ENCODE data around the gene UGT3A1. TPM values are rescaled to one million over a fixed set of nuclear protein-coding genes. Genes with fewer than 3 reads are reported as not detected.
"Not testable (repeated sequence)": the region's sequence is repeated elsewhere in the genome, so short reads cannot be mapped to it uniquely, and the experiment has no call there.

UGT3A1 gene
- total RNA-seq, 4 donors from 2014 or later = not detected

DNA sequence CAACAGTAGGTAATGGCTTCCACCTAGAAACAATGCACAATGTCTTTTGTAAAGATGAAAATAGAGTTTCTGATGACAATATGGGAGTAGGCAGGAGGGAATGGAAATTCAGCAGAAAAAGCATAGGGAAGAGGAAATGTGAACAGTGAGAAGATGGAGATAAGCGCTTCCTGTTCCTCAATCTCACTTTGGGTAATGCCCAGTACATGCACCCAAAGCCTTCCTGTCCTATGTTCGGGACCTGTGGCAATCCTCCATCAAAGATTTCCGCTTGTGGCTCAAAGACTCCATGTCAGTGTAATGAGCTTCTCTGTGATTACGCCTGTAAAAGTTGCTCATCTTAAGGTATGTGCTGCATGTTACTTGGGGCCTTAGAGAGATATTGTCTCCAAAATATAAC, 2.7 kb downstream of the UGT3A1 start:
- ATAC-seq (ENCODE audit: low FRiP score) = no peak
- TF ChIP-seq CTCF (IDR thresholded peaks at IDR 0.05) = no peak

GRCh38 chr5:35987776-35988175, 3.4 kb downstream of the UGT3A1 start:
- ATAC-seq (ENCODE audit: low FRiP score) = no peak
- no peak for TF ChIP-seq CTCF (IDR thresholded peaks at IDR 0.05)
- DNase-seq (ENCODE audit: low spot score) = no peak

More for the DNA sequence above, 2.7 kb downstream of the UGT3A1 start:
- DNase-seq (ENCODE audit: low spot score) = no peak

DNA sequence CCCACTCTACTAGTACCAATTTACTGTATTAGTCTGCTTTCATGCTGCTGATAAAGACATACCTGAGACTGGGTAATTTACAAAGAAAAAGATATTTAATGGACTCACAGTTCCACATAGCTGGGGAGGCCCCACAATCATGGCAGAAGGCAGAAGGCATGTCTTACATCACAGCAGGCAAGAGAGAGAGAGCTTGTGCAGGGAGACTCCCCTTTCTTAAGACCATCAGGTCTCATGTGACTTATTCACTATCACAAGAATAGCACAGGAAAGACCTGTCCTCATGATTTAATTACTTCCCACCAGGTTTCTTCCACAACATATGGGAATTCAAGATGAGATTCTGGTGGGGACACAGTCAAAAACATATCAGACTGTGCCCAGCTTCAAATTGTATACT, 11.5 kb downstream of the UGT3A1 start:
- ATAC-seq (ENCODE audit: low FRiP score) = no peak
- no peak for TF ChIP-seq CTCF (IDR thresholded peaks at IDR 0.05)
- DNase-seq (ENCODE audit: low spot score) = no peak

DNA sequence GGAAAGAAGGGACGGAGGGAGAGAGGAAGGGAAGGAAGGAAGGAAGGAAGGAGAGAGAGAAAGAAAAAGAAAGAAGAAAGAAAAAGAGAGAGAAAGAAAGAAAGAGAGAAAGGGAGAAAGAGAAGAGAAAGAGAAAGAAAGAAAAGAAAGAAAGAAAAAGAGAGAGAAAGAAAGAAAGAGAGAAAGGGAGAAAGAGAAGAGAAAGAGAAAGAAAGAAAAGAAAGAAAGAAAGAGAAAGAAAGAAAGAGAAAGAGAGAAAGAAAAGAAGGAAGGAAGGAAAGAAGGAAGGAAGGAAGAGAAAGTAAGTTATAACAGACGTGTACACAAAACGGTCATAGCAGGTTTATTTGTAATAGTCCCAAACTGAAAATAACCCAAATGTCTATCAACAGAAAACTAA, 14.3 kb downstream of the UGT3A1 start:
- not testable (repeated sequence) for ATAC-seq (ENCODE audit: low FRiP score)

GRCh38 chr5:35974570-35974969, 16.6 kb downstream of the UGT3A1 start:
- DNase-seq (ENCODE audit: low spot score) = no peak
- TF ChIP-seq CTCF (IDR thresholded peaks at IDR 0.05) = no peak
- ATAC-seq (ENCODE audit: low FRiP score) = no peak

More for the DNA sequence above, 14.3 kb downstream of the UGT3A1 start:
- DNase-seq (ENCODE audit: low spot score) = not testable (repeated sequence)

- no peak for TF ChIP-seq CTCF (IDR thresholded peaks at IDR 0.05)
- DNase-seq (ENCODE audit: low spot score) = no peak
- no peak for ATAC-seq (ENCODE audit: low FRiP score)
Observed at GRCh38 chr5:35971878-35972210, 19.3 kb downstream of the UGT3A1 start.

DNA sequence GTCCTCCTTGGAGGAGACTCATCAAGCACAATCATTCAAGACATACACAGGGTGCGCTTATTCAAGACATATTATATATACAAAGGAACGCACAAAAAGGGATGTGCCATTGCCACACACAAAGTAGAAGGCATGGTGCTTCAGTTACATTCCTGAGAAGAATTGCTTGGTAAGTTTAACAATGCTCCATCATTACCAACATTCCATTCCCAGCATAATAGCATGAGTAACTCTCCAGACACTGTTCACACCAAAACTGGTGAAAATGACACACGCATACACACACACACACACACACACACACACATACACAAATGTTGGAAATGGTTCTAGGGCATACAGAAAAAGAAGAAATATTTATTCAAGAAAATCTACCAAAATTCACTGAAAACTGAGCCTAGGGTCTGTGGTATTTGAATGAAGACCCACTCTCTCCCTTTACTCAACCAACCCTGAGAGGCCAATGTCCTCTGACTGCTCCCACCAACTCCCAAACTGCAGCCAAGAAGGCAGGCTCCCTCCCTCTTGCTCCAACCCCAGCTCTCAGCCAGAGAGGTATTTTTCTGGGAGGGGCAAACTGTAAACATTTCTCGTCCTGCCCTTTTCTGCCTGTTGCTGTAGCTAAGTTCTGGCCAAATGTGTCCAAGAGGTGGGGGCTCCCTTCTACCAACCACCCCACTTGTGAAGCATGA, 19.9 kb downstream of the UGT3A1 start:
- TF ChIP-seq CTCF (IDR thresholded peaks at IDR 0.05) = no peak
- DNase-seq (ENCODE audit: low spot score) = no peak
- no peak for ATAC-seq (ENCODE audit: low FRiP score)

Measured in omental fat pad (tissue), 4 donors.